HEK293T (cell line): ENCODE measurements around the gene TMEM86B.

ENCODE experiments used
- BHLHE40 ChIP-seq: fragments of 450-650 bp; IDR thresholded peaks from 2 replicates; pipeline ENCODE4 v1.6.1; 2016; ENCODE audit warnings: mild to moderate bottlenecking, moderate library complexity, borderline replicate concordance
- FOXM1 ChIP-seq: fragments of 450-650 bp; IDR thresholded peaks from 2 replicates; pipeline ENCODE4 v1.6.1; 2017; ENCODE audit warnings: mild to moderate bottlenecking, borderline replicate concordance
- HDGF ChIP-seq: fragments of 450-650 bp; IDR thresholded peaks from 2 replicates; pipeline ENCODE4 v1.6.1; 2017; ENCODE audit warnings: antibody characterized with exemption, borderline replicate concordance
- SP1 ChIP-seq: fragments of 450-650 bp; IDR thresholded peaks from 2 replicates; pipeline ENCODE4 v1.6.1; 2017
- SUZ12 ChIP-seq: fragments of 450-650 bp; IDR thresholded peaks from 2 replicates; pipeline ENCODE4 v1.6.1; 2016; ENCODE audit warnings: mild to moderate bottlenecking

DNA sequence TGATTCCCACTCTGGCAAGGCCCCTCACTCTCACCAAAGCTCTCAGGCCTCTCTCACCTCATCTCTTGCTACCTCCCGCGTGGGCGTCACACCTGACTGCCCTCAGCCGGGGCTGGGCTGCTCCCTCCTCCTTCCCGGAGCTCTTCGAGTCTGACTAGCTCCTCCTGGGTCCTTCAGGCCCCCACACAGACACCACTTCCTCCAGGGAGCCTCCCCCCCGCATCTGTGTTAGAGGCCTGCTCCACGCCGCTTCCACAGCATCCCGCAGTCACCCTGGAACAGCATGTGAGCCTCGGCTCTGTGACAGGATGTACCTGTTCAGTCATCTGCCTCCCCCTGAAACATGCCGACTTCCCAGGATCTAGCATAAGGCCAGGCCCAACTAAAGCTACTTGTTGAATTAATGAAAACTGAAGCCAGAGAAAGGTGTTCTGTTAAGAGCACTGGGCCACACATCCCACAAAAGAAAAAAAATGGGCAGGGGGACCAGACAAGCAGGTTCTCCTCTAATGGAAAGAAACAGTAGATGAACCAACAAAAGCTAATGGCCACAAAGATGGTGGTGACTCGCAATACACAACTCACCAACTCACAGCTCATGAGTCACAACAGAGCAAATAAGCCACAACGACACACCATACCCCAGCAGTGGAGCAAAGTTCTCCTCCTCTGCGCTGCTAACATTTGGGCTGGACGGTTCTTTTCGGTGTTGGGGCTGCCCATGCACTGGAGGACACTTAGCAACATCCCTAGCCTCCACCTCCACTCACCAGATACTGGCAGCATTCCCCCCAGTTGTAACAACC, 27.3 kb upstream of the TMEM86B start:
- TF ChIP-seq FOXM1, result no peak
- TF ChIP-seq SUZ12, result no peak
- no peak for TF ChIP-seq BHLHE40
- no peak for TF ChIP-seq HDGF
- no peak for TF ChIP-seq SP1
